NCI-H774 (cell line): ENCODE results near the gene DENND1B.

Source experiments
- DNase-seq: peaks from one replicate; lab custom pipeline; 2025; lab: John Stamatoyannopoulos, UW

Gene DENND1B, protein sequence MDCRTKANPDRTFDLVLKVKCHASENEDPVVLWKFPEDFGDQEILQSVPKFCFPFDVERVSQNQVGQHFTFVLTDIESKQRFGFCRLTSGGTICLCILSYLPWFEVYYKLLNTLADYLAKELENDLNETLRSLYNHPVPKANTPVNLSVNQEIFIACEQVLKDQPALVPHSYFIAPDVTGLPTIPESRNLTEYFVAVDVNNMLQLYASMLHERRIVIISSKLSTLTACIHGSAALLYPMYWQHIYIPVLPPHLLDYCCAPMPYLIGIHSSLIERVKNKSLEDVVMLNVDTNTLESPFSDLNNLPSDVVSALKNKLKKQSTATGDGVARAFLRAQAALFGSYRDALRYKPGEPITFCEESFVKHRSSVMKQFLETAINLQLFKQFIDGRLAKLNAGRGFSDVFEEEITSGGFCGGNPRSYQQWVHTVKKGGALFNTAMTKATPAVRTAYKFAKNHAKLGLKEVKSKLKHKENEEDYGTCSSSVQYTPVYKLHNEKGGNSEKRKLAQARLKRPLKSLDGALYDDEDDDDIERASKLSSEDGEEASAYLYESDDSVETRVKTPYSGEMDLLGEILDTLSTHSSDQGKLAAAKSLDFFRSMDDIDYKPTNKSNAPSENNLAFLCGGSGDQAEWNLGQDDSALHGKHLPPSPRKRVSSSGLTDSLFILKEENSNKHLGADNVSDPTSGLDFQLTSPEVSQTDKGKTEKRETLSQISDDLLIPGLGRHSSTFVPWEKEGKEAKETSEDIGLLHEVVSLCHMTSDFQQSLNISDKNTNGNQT

DNA sequence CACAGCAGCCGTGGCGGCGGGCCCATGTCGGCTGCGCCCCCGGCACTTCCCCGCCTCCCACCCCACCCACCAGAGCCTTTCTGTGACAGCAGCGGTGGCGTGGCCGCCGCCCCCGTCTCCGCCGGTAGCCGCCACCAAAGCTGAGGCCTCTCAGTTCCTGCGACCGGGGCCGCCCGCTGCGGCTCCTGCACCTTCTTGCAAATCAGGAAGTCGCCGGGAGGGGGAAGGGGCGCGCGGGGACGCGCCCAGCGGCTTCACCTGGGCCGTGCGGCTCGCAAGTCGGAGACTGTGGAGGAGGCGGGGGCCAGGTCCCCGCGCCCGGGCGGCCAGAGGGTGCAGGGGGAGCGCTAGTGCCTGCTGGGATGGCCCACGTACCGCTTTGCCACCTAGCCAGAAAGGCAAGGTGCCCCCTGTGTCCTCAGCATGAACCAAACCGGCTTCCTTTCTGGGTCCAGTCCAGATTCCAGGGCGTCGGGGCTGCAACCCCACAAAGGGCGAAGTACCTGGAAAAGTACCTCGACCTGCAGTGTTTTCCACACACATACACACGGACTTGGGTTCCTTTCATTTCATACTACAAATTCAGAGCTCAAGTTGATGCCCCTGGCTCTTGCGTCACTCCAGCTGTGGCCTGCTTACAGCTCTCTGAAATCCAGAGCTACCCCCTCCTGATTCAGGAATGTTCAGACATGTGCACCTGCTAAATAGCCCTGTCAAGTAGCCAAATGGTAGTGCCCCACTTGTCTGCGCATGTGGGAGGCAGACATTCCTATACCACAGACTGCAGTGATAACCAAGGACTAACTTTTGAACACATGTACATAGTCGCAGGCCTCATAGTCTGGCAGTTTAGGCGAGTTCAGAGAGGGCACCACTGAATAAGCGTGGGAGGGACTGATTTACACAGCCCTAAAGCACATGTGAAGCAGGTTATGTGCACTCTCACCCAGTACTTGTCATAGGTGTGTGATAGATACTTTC is at the start of gene DENND1B:
TSS of gene DENND1B (minus strand) at position 199 of the 981 bp plus-strand sequence. CDS start 325 bp downstream, outside the sequence.
- DNase-seq = peak; percentile 62

DNA sequence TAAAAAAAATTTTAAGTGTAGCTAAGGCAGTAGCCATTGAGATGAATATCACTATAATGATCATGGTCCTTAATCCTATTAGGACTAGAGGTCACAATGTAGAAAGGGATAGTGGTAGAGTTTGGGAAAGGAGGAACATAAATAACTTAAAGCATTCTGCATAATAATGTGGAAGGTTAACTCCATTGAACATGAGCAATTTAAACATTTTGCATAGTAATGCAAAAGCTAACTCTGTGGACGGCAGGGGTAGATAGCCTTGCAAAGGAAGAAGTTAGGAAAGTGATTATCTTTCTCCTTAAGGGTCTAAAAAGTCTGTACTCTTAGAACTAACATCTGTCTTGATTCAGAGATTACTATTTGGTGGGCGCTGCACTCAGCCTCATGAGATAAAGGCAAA is 39.0 kb upstream of the DENND1B start:
- no peak for DNase-seq

DNA sequence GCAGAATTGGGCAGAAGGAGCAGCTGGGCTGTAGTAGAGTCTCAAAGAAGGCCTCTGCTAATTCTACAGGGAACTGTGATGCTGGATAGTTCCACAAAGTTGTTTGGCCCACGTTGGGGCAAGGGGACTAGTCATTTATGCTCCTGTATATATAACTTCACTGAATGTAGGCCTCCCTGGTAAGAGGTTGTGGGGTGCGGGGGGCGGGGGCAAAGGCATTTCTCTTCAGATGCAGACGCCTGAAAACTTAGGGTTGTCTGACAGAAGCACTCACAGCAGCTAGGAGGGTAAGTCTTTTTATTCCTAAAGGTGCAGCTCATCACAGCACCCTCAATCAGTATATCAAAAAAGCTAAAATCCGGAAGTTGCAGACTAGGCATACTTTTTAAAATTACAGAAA is 38.5 kb upstream of the DENND1B start:
- no peak for DNase-seq

DNA sequence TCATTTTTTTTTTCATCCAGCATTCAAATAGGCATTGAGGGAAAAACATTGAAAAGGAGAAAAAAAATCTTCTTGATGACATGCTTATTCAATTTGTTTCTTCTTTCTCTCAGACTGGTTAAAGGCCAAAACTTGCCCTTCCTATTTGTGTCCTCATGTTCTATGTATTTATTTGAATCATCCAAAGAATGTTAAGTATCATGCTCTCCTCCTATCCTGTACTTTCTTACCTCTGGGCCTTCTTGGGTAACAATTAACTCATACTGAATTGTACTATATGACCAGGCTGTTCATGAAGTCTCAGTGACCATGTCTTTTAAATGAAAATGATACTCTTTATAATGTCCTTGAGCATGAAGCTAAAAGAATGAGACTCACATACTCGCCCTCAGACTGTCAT is 36.5 kb upstream of the DENND1B start:
- no peak for DNase-seq

DNA sequence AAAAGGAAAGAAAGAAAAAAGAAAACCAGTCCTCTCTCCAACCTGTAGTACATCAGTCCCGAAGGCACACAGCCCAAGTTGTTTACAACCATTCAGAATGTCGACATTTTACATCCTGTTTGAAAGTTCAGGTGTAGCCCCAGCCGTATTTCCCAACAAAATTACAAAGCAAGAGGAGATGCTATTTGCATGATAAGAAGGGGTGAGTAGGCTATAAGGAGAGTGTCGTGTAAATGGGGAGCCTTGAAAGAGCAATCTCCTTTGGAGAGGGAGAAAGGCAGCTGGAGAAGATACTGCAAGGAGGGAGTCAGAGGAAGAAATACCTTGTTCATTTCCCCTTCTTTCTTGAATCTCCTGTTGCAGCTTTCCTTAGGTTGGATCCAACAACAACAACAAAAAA is 35.5 kb upstream of the DENND1B start:
- no peak for DNase-seq

DNA sequence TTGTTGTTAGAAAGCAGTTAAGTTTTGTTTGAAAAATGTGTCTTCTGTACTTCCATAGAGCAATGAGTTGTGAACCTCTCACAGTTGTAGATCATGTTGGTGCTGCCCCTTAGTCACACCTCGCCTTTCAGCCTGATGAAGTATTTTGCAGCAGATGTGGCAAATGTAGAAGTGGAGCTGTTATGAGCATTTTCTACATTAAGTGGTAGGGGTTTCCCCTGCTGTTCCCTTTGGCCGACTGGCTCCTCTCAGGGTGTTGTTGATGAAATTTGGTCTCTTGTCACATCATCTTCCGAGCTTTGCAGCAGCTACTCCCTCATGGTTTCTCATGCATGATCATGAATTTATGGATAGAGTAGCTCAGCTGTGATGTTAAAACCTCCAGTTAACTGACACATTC is 33.6 kb upstream of the DENND1B start:
- no peak for DNase-seq

DNA sequence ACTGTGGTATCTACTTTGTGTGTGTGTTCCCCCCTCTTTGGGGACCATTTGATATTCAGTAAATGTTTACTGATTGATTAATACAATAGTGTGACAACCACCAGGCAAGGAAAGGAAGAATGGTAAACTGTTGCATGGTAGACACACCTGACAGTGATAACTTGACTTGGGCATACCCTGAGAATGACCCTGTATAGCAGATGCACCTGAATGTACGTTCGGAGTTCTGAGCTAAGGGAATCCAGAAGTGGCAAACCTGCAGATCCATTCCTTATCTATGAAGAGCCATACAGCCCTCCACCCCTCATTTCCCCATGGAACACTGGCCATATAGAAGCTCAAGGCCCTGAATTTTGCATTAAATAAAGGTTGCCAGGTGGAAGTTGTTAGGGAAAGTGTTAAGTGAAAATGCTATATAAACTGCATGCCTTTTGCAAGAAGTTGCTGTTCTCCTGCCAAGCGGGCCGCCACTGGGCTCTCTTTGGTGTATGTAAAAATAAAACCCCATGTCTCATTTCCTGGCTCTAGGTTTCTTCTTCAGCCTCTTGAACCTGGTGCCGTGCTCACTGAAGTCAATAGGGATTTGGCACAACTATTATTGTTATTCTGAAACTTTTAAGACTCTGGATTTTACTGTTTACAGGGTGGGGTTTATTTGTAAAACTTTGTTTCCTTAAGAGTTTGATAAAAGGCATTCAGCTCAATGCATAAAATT is 32.6 kb upstream of the DENND1B start:
- DNase-seq = no peak

DNA sequence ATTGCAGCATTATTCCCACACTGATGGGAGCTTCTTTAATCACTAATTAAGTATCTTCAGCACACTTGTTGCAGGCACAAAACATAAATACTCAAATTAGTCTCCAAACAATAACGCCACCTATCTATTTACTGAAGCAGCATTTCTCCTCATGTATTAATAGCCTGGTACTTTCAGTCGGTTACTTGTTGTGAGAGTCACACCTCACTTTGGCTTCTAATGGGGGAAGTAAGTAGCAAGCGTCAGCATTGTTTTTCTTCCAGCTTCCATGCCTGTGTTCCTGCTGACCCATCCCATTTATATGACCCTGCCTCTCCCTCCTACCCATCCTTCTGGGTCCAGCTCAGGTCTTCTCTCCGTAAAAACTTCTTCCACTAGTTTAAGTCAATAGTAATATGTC is 31.9 kb upstream of the DENND1B start:
- DNase-seq = no peak

DNA sequence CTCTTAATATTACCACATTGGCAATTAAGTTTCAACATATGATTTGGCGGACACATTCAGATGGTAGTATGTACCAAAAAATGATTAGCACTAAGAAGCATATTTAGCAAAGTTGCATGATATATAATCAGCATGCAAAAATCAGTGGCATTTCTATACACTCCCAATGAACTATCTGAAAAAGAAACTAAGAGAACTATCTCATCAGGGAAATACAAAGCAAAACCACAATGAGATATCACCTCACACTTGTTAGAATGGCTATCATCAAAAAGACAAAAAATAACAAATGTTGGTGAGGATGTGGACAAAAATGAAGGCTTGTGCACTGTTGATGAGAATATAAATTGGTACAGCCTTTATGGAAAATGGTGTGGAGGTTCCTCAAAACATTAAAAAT is 31.4 kb upstream of the DENND1B start:
- no peak for DNase-seq

DNA sequence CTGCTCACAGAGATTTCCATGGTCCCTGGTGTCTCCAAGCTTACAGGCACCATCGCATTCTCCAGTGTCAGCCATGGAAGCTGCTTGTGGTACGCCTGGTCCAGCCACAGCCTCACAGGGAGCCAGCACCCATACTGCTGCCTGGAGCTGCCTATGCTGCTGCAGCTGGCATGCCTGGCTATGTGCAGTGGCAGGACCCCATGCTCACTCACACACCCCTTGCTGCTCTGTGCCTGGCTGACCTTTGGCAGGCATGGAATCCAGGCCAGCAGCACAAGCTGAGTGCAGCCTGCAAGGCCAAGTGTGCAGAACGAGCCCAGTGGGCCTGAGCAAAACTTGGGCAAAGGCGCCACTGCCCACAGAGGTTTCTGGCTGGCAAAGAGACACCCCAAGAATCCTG is 26.4 kb upstream of the DENND1B start:
- DNase-seq = no peak

DNA sequence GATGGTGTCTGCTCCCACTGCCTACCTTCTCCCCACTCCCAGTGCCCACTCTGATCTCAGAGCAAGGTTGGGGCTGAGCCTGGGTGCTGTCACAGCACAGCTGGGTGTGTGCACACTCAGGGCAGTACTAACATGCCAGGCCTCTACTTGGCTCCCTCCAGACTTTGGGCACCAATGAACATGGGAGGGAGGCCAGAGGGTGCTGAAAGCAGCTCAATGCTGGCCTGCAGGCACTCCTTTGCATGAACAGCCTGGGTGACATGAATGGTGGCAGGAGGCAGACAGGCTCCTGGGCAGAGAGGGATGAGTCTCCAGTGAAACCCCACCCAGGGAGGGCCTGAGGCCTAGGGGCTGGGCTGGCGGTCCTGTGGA is 25.8 kb upstream of the DENND1B start:
- DNase-seq = no peak

DNA sequence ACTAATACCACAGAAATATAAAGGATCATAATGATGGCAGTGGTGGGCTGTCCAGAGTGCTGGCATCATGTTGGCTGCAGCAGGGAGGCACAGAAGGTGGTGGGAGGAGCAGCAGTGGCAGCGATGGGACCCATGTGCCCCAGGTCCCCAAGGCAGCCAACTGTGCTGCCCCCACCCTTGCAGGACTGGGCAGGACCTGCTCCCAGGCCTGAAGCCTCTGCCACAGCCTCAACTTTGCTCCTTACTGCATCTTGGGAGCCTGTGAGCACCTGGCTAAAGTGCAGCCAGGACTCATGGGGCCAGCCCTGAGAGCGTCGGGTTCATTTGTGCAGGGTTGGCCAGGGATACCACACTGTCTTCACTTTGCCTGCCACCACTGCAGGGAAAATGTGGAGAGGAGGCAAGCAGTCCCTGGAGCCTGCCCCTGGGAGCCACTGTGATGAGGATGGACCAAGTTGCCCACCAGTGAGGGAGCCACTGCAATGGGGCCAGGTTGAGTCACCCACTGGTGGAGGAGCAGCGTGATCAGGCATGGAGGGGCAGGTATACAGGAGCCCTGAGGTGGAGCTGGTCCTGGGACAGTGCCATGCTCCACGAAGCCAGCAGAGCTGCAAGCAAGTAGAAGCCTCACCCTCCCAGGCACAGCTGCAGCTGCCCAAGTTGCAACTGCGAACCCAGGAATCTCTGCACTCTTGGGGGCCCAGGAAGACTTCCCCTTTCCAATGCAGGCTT is 25.3 kb upstream of the DENND1B start:
- DNase-seq = no peak

DNA sequence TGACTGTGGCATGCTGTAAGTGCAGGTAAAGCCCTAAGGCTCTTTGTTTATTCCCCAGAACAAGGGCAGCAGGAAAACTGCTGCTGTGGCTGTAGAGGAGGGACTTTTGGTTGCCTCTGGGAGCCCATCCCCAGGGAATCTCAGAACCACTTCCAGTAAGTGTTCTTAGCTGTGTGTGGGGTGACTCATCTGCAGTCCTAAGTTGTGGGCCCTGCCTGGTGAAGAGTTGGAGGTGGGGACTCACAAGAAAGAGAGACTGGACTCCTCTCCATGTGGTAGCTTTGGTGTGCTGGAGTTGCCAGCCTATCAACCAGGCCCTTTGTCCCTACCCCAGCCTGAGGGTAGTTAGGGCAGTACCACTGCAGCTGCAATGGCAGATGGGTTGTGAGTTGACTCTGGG is 24.0 kb upstream of the DENND1B start:
- DNase-seq = no peak

DNA sequence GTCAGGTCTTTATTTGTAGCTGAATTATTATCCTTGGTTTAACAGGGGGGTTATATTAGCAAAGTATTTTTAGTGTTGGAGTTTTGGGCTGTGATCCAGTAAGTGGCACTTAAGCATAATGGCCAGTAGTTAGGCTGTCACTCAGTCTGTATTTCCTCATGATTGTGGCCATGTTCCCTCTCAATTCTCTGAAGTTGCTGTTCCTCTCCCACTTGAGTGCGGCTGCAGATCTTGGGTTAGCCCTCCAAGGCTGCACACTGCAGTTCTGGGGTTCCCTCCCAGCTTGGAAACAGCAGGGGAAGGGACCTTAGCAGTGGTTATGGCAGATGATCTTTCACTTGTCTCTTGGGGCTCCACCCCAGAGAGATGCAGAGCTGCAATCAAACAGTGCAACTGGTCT is 23.2 kb upstream of the DENND1B start:
- DNase-seq = no peak

DNA sequence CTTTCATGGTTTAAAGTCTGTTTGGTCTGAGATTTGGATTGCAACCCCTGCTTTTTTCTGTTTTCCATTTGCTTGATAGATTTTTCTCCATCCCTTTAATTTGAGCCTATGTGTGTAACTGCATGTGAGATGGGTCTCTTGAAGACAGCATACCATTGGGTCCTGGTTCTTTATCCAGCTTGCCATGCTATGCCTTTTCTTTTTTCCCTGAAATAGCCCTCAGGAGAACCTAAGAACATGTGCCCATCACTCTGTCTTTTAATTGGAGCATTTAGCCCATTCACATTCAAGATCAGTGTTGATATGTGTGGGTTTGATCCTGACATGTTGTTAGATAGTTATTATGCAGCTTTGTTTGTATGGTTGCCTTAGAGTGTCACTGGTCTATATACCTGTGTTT is 21.7 kb upstream of the DENND1B start:
- no peak for DNase-seq

DNA sequence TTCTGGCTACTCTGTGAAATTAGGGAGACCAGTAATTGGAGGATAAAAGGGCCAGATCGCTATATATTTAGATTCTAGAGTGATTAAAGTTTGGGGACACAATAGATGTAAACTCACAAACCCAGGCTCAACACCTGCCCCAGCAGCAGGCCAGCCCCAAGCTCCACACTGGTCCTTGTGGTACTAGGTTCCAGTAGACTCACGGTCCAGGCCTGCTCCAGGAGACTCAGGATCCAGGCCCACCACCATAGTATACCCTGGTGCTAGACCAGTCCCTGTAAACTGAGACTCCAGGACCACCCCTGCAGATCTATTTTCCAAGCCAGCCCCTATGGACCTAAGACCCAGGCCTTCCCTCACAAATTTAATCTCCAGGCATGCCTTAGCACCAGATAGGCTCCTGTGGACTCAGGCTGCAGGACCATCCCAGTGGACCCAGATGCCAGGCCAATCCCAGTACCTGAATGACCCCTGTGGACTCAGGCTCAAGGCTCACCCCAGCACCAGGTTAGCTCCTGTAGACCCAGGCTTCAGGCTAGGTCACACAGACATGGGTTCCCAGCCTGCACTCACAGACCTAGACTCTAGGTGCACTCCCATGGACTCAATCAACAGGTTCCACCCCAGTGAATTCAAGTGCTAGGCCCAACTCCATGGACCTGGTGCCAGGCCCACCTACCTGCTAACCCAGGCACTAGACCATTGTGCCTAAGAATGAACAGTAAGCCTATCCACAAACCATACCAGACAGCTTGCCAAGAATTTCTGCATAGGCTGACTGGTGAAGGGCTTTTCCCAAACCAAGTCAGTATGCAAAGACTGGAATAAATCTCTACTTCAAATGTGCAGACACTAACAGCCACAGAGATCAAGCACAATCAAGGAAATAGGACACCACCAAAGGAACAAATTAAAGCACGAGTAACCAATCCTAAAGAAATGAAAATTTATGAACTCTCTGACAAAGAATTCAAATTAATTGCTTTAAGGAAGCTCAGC is 13.8 kb upstream of the DENND1B start:
- no peak for DNase-seq

DNA sequence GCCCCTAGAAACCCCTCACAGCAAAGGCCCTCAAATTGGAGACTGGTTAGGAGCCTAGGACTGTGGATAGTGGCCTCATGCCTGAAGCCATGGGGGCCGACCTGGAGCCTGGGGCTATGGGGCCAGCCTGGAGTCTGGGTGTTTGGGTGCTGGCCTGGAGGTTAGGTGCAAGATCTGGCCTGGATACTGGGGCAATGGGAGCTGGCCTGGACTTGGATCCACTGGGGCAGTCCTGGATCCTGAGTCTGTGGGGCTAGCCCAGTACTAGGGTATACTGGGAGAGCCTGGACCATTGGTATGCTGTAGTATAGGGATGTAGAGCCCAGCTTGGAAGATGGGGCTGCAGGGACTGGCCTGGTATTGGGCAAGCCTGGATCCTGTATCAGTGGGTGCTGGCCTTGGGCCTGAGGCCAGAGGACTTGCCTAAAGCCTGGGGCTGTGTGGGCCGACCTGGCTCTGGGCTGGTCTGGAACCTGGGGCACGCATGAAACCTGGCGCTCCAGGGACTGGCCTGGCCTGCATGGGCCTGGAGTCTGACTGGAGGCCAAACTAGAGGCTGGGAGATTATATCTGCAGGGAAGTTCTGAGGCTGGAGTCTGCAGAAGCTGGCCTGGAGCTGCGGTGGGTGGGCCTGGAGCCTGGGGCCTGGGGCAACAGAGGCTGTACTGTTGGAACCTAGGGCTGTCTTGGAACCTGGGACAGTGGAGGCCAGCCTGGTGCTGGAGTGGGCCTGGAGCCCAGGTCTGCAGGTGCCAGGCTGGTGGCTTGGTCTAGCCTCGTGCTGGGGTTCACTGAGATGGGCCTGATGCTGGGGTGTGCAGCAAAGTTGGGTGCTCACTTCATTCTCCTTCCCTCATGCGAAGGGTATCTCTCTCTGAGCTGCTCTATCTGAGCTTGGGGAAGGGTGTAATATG is 12.6 kb upstream of the DENND1B start:
- no peak for DNase-seq

DNA sequence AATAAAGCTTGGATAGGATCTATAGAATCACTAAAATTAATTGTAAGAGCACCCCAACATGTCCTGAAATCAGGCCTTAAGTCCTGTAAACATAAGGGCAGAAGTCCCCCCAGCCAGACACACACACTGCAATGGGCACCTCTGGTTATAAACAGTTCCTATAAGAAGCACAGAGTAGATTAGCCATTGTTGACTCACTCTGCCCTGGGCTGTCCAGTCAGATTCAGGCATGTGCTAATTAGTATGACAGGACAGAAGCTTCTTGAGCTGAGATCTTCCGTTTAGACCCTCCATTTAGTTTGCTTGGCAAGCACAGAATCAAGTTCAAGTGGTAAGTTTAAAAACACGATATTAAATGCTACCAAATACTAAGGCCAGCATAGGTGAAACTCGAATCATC is 11.8 kb upstream of the DENND1B start:
- no peak for DNase-seq

DNA sequence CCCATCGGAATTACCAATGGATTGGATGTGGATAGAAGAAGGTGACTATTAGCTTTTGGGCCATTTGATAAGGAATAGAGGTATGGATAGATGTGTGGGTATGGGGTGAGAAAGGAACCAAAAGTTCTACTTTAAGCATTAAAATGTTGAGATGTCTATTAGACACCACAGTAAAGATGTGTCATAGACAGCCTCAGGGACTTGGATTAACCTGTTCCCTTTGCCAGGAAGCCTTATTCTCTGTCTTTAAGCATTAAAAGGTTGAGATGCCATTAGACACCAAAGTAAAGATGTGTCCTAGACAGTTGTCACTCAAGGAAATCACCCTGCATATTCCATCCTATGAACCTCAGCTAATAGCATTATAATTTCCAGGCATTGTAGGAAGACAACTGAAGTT is 11.0 kb upstream of the DENND1B start:
- no peak for DNase-seq
